Bronchial smooth muscle cell (primary cell): ENCODE data around the gene CUTC. TPM values are rescaled to one million over a fixed set of nuclear protein-coding genes. Genes with fewer than 3 reads are reported as not detected.

Experiments used
- total RNA-seq: library from RNA; depleted of rRNA; stranded (reverse); fragments of >200 nt; gene quantifications from 2 replicates; pipeline ENCODE4 v1.2.1, GENCODE V29; 2014

Gene CUTC, protein sequence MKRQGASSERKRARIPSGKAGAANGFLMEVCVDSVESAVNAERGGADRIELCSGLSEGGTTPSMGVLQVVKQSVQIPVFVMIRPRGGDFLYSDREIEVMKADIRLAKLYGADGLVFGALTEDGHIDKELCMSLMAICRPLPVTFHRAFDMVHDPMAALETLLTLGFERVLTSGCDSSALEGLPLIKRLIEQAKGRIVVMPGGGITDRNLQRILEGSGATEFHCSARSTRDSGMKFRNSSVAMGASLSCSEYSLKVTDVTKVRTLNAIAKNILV
- 11.8 and 17.1 TPM in 2 replicates for total RNA-seq

GRCh38 chr10:99732033-99732842, at the start of gene CUTC, which contains the start of gene COX15:
CUTC (plus strand) TSS chr10:99732234; CDS start chr10:99732349, 115 bp downstream.
COX15 (minus strand) TSS chr10:99732127; CDS start chr10:99732049, 78 bp downstream.

GRCh38 chr10:99782447-99783286, 50.6 kb downstream of the CUTC start, which contains the start of gene ABCC2:
ABCC2 (plus strand) TSS chr10:99782640; CDS start chr10:99782845, 205 bp downstream.

Other genes with a start within 250 kb of the CUTC start
- not detected in 2 replicates for gene NKX2-3, start 199.3 kb upstream of the CUTC start, total RNA-seq
- 15.3 and 32.3 TPM in 2 replicates for gene SLC25A28, start 111.8 kb upstream of the CUTC start, total RNA-seq
- gene ENTPD7, start 72.7 kb upstream of the CUTC start, total RNA-seq = 7.6 and 9.1 TPM in 2 replicates
- gene COX15, start 107 bp upstream of the CUTC start, total RNA-seq = 28.2 and 32.6 TPM in 2 replicates
- 0.47 and 0.60 TPM in 2 replicates for gene ABCC2, start 50.4 kb downstream of the CUTC start, total RNA-seq